Adipose tissue (tissue), 3 donors: ENCODE results near the gene CHST15. TPM values are rescaled to one million over a fixed set of nuclear protein-coding genes. Genes with fewer than 3 reads are reported as not detected.

Source experiments
- H3K27ac ChIP-seq: one replicate; pipeline ENCODE4 v1.5.1; 2013; ENCODE audit warnings: low read depth, low read length
- WGBS, 3 donors: extraction: QIAGEN DNeasy Blood & Tissue Kit; methylation state at CpG; one replicate each; pipeline ENCODE4 v1.1.7; 2013; 5-methylcytosine and 5-hydroxymethylcytosine counted together
- polyA plus RNA-seq, 3 donors: library from polyadenylated mRNA; stranded (reverse); fragments of 200-250 nt; gene quantifications; one replicate each; pipeline ENCODE4 v1.2.3, GENCODE V29; 2013
- donor health status: healthy with polysubstance abuse.
- donor health status: Bipolar disorder and iron deficiency.
- donor health status: healthy.

Gene CHST15, protein sequence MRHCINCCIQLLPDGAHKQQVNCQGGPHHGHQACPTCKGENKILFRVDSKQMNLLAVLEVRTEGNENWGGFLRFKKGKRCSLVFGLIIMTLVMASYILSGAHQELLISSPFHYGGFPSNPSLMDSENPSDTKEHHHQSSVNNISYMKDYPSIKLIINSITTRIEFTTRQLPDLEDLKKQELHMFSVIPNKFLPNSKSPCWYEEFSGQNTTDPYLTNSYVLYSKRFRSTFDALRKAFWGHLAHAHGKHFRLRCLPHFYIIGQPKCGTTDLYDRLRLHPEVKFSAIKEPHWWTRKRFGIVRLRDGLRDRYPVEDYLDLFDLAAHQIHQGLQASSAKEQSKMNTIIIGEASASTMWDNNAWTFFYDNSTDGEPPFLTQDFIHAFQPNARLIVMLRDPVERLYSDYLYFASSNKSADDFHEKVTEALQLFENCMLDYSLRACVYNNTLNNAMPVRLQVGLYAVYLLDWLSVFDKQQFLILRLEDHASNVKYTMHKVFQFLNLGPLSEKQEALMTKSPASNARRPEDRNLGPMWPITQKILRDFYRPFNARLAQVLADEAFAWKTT
- 10 to 100 TPM in 2 of 3 donors, 1 to 10 TPM in 1; 4.1 to 11.0 (median 10.1) TPM for polyA plus RNA-seq

- whole genome bisulfite sequencing, 3 donors: 0% methylated on average over 81 to 106 of the region's 106 CpGs
- H3K27ac ChIP-seq: peak within 1 kb of the TSS; percentile 48
Measured at GRCh38 chr10:124092860-124093773, at the start of gene CHST15. TSS of gene CHST15 (minus strand) at chr10:124093598. CDS start at chr10:124046212, 47,386 bp downstream.

DNA sequence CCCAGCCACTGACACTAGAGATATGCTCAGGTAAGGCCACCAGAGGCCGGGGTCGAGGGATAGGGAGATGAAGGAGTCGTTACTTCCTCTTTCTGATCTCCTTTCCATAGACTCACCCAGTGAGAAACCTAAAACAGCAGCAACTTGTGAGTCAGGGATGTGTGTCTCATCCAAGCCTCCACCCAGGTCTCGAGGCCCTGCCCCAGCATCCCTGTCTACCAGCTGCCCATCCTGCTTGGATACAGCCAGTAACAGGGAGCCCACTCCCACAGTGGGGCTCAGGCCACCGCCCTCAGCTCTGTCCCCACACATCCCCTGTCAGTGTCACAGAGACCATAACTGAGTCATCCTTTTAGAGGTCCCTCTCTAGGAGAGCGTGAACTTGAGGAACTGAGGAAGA, 49.6 kb upstream of the CHST15 start:
- H3K27ac ChIP-seq: no peak overlapping the region
- WGBS, 3 donors: 66 to 81% (median 77%) methylated on average over 6 of the region's 6 CpGs

DNA sequence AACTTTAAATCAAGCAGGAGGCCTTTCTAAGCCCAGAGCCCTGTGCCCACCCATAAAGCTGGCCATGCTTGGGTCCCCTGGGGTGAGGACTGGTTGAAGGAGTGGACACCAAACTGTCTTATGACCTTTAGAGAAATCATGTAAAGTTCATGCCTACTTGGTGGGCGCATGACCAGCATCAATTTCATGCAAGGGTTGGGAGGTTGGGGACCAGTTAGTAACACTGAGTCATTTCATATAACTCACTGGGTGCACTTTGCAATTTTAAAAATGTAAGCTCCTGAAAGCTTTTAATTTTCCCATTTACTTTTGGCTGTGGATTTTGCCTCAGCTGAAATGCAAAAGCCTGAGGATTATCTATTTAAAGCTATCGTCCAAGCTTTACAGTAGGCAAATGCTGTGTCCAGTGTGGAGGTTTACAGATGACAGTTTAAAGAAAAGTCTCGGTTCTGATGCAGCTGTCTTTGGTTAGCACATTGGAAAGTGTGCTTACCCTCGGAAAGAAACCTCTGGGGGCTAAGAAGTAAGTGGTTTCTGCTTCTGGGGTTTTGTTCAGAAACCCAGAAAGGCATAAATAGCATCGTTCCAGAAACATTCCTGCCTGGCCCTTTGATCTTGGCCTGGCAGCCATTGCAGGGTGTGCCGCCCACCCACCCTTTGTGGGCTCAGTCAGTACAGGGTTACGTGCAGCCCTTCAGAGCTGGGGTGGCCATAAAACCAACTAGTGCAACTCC, 48.8 kb upstream of the CHST15 start:
- H3K27ac ChIP-seq: no peak overlapping the region
- 73 to 85% (median 78%) methylated on average over 7 of the region's 7 CpGs for WGBS, 3 donors

GRCh38 chr10:124138883-124139348, 45.5 kb upstream of the CHST15 start:
- no peak overlapping the region for H3K27ac ChIP-seq
- WGBS, 3 donors: 69 to 87% (median 87%) methylated on average over 6 of the region's 6 CpGs

- H3K27ac ChIP-seq: no peak overlapping the region
- WGBS, 3 donors: 55 to 73% (median 62%) methylated on average over 3 of the region's 3 CpGs
Measured at GRCh38 chr10:124138195-124138882, 44.9 kb upstream of the CHST15 start.

GRCh38 chr10:124134251-124134893, 41.0 kb upstream of the CHST15 start:
- 85 to 93% (median 92%) methylated on average over 9 of the region's 9 CpGs for WGBS, 3 donors

DNA sequence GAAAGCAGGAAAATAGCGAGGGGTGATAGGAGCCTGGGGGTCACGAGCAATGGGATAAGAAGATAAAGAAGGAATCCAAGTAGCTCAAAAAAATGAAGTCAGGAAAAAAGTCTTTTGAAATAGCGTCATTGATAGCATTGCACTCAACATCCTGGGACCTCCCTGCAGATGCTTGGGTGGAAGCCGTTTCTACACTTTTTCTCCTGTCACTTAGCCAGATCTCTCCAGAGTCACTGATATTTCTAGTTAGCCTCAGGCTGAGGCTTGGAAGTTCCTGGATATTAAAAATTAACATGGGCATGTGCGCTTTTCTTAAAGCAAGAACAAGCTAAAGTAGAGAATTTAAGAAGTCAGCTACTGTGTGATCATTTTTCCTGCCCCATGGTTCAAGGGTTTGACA, 39.5 kb upstream of the CHST15 start:
- no peak overlapping the region for H3K27ac ChIP-seq
- 54 to 66% (median 62%) methylated on average over 5 of the region's 5 CpGs for WGBS, 3 donors

More at GRCh38 chr10:124134251-124134893, 41.0 kb upstream of the CHST15 start:
- H3K27ac ChIP-seq: no peak overlapping the region

GRCh38 chr10:124132306-124132705, 38.9 kb upstream of the CHST15 start:
- H3K27ac ChIP-seq: no peak overlapping the region
- WGBS, 3 donors: 74 to 94% (median 93%) methylated on average over 5 of the region's 5 CpGs

- WGBS, 3 donors: 70 to 83% (median 77%) methylated on average over 9 of the region's 9 CpGs
- no peak overlapping the region for H3K27ac ChIP-seq
Measured at GRCh38 chr10:124131172-124131571, 37.8 kb upstream of the CHST15 start.

- no peak overlapping the region for H3K27ac ChIP-seq
- WGBS, 3 donors: 70 to 89% (median 88%) methylated on average over 7 of the region's 7 CpGs
Measured at GRCh38 chr10:124130198-124130900, 37.0 kb upstream of the CHST15 start.

DNA sequence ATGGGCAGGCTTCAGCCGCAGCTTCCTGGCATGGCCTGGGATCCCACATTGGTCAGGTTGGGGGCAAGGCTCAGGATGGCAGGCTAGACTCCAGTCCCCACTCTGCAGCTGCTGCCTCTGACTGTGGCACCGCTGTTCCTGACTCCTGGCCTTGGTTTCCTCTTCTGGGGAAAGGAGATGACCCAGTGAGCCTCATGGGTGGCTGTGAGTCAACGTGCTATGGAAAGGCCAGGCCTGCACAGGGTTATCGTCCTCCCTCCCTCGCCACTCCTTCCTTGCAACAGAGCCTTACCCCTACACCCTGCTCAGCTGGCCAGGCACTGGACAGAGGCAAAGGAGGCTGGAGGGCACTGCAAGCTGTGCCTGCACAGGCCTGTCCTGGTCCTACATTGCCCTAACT, 36.1 kb upstream of the CHST15 start:
- 86 to 89% (median 89%) methylated on average over 5 of the region's 5 CpGs for WGBS, 3 donors
- H3K27ac ChIP-seq: no peak overlapping the region

DNA sequence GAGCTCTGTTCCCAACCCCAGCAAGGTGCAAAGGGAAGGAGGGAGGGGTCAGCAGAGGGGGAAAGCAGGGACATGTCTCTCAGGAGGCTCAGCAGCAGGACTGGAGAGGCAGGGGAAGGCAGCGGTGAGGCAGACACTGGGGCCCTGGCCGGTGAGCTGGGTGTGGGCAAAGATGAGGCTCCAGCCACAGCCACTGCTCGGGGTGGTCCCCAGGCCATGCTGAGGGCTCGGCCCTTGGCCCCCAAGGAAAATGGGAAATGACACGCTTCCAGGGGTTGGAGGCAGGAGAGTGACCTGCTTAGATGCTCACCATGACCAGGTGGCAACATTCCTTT, 35.4 kb upstream of the CHST15 start:
- H3K27ac ChIP-seq: no peak overlapping the region
- WGBS, 3 donors: 82 to 92% (median 83%) methylated on average over 5 of the region's 5 CpGs

- no peak overlapping the region for H3K27ac ChIP-seq
- 78 to 96% (median 96%) methylated on average over 14 of the region's 14 CpGs for WGBS, 3 donors
Measured at GRCh38 chr10:124127965-124128810, 34.8 kb upstream of the CHST15 start.

DNA sequence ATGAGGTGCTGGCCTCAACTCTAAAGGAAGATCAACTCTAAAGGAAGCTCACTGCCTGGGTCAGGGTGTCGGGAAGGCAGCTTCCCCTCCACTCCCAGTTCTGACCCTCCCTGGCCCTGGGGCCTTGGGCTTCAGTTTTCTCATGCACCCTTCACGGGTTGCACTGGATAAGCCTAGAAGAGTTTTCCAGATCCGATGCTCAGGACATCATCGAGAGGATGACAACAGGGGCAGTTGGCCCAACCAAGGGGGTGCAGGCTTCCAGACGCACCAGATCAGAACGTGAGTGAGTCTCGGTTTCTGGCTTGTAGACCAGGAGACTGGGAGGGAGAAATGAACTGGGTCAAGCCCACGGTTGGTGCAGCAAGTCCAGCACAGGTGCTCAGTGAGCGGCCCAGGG, 34.2 kb upstream of the CHST15 start:
- no peak overlapping the region for H3K27ac ChIP-seq
- WGBS, 3 donors: 79 to 95% (median 95%) methylated on average over 9 of the region's 9 CpGs

DNA sequence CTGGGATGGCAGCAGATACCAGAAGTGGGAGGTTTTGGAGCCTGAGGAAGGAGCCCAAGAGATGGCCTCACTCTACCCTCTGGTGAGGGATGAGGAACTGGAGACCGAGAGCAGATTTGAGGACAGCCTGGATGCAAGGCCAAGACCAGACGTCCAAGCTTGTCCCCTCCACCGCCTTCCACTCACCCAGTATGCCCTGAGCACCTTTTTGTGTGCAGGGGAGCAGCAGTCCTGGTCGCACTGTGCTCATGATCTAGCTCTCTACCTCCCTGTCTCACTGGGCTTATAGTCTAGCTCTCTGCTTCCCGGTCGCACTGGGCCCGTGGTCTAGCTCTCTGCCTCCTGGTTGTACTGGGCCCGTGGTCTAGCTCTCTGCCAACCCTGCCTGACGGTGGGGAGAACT, 33.6 kb upstream of the CHST15 start:
- WGBS, 3 donors: 89 to 96% (median 94%) methylated on average over 9 of the region's 9 CpGs
- H3K27ac ChIP-seq: no peak overlapping the region
